Astrocyte (in vitro differentiated cells and primary cell): ENCODE data around the gene MKI67.

Experiments
- CTCF ChIP-seq: IDR thresholded peaks from 2 replicates; pipeline ENCODE4 v1.5.1; 2011; ENCODE audit warnings: low read depth, mild to moderate bottlenecking, inconsistent platforms, low read length, moderate library complexity; ENCODE audit not compliant: insufficient read depth
- EZH2 ChIP-seq: IDR thresholded peaks from 2 replicates; pipeline ENCODE4 v1.6.1; 2012; ENCODE audit warnings: mild to moderate bottlenecking, low read length, inconsistent platforms; ENCODE audit not compliant: insufficient read depth

GRCh38 chr10:128049226-128050120 lies 76.8 kb downstream of the MKI67 start:
- TF ChIP-seq CTCF: no peak
- TF ChIP-seq EZH2: no peak
